ENCODE measurements around the gene SAMD4A. TPM values are rescaled to one million over a fixed set of nuclear protein-coding genes. Genes with fewer than 3 reads are reported as not detected.

Gene SAMD4A
- total RNA-seq, 1 donor from 2014 or later: 66.0 TPM

DNA sequence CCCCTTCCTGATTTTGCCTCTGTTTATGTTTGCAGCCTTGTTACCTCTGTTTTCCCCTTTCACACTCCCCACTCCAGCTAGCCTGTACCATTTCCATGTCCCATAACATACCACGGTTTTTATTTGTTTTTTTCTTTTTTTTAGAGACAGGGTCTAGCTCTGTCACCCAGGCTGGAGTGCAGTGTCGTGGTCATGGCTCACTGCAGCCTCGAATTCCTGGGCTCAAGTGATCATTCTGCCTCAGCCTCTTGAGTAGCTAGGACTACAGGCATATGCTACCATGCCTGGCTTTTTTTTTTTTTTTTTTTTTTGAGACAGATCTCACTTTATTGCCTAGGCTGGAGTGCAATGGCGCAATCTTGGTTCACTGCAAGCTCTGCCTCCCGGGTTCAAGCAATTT lies 18.4 kb upstream of the SAMD4A start:
- Histone ChIP-seq H3K9me3 (no peaks in the 10 kb centered on the region), H3K4me1 (no peaks in the 10 kb centered on the region), H3K27ac (no peak overlapping the region), H3K27me3 (no peaks in the 10 kb centered on the region), H3K4me3 (no peak overlapping the region), H3K36me3 (no peaks in the 10 kb centered on the region)
- intact Hi-C loops (cut with DNase I): no loop called here
- TF ChIP-seq, protein P1, sequence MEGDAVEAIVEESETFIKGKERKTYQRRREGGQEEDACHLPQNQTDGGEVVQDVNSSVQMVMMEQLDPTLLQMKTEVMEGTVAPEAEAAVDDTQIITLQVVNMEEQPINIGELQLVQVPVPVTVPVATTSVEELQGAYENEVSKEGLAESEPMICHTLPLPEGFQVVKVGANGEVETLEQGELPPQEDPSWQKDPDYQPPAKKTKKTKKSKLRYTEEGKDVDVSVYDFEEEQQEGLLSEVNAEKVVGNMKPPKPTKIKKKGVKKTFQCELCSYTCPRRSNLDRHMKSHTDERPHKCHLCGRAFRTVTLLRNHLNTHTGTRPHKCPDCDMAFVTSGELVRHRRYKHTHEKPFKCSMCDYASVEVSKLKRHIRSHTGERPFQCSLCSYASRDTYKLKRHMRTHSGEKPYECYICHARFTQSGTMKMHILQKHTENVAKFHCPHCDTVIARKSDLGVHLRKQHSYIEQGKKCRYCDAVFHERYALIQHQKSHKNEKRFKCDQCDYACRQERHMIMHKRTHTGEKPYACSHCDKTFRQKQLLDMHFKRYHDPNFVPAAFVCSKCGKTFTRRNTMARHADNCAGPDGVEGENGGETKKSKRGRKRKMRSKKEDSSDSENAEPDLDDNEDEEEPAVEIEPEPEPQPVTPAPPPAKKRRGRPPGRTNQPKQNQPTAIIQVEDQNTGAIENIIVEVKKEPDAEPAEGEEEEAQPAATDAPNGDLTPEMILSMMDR (IDR thresholded peaks at IDR 0.05): no peak
- no peak for DNase-seq (ENCODE audit: low spot score in 2 of 2)

DNA sequence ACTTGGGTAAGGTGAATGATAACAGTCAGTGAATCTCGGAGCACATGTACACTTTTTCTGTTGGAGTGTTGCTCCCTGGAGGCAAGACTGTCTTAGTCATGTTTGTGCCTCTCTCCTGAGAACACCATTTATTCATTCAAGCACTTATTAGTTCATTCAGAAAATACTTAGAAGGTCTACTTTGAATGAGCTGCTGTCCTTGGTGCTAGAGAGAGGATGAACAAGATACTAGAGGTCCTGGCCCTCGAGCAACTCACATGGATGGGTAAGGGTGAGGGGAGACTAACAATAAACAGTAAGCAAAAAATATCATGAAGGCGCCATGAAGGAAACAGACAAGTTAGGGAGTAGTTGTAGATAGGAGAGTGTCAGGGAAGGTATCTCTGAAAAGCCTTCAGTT lies 17.1 kb upstream of the SAMD4A start:
- H3K4me1 ChIP-seq: no peaks in the 10 kb centered on the region
- H3K4me3 ChIP-seq: no peak overlapping the region
- intact Hi-C loops (cut with DNase I): no loop called here
- H3K36me3 ChIP-seq: no peaks in the 10 kb centered on the region
- no peaks in the 10 kb centered on the region for H3K9me3 ChIP-seq
- no peak overlapping the region for H3K27ac ChIP-seq
- DNase-seq (ENCODE audit: low spot score in 2 of 2): no peak
- TF ChIP-seq, protein P1 (IDR thresholded peaks at IDR 0.05): no peak
- no peaks in the 10 kb centered on the region for H3K27me3 ChIP-seq

DNA sequence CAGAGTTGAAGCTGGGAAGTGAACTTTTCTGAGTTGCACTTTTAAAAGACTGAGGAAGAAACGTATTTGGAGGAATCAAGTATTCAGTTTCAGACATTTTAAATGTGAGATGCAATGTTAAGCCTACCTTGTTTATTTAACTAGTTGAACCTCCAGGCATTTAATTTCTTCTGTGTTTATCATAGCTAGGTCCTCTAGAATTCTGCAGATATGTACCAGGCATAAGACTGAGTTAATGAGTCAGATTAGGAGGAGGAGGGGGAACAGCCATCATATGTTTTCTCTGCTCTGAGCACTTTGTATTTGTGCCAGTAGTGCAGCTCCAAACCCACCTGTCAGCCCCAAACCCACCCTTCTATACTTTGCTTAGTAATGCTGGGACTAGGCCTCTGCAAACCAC lies 16.4 kb upstream of the SAMD4A start:
- DNase-seq (ENCODE audit: low spot score in 2 of 2): no peak
- H3K36me3 ChIP-seq: no peaks in the 10 kb centered on the region
- H3K9me3 ChIP-seq: no peaks in the 10 kb centered on the region
- H3K4me3 ChIP-seq: no peak overlapping the region
- no peaks in the 10 kb centered on the region for H3K4me1 ChIP-seq
- H3K27ac ChIP-seq: no peak overlapping the region
- intact Hi-C loops (cut with DNase I): no loop called here
- TF ChIP-seq, protein P1 (IDR thresholded peaks at IDR 0.05): no peak
- no peaks in the 10 kb centered on the region for H3K27me3 ChIP-seq

DNA sequence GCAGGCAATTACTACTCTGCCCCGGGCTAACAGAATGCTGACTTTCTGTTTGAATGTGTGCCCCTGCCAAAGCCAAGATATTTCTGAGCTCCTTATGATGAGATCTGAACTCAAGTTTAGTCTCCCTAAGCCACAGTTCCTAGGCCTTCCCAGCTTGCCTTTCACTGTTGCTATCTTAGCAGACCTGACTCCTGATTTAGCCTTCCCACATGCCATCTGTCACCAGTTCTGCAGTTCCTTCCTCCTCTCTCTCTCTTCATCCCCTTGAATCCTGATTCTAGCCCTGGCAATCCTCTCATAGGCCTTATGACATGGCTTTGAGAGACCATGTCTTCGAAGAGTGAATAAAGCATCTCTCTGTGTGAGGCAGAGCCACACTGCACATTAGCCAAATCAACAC lies 12.5 kb upstream of the SAMD4A start:
- TF ChIP-seq, protein P1 (IDR thresholded peaks at IDR 0.05): no peak
- Histone ChIP-seq H3K36me3 (no peaks in the 10 kb centered on the region), H3K9me3 (no peaks in the 10 kb centered on the region), H3K27ac (no peak overlapping the region), H3K4me3 (no peak overlapping the region), H3K4me1 (no peaks in the 10 kb centered on the region), H3K27me3 (no peaks in the 10 kb centered on the region)
- intact Hi-C loops (cut with DNase I): no loop called here
- no peak for DNase-seq (ENCODE audit: low spot score in 2 of 2)

DNA sequence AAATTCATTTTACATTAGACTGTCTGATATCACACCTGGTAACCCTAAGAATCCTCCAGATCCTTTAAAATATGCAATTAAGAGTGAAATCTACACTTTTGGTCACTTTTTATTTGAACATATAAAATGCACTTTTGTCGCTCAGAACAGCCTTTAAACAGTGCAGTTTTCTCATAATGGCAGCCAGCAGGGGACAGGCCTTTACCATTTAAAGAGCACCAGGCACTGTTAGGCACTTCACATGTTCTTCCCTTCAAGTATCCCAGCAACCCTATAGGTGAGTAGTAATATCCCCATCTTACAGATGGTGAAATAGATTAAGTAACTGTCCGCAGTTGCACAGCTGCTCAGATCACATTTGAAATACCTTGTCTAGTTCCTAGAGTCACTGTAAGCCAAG lies 11.3 kb upstream of the SAMD4A start:
- Histone ChIP-seq H3K27ac (no peak overlapping the region), H3K36me3 (no peaks in the 10 kb centered on the region), H3K9me3 (no peaks in the 10 kb centered on the region), H3K27me3 (no peaks in the 10 kb centered on the region), H3K4me3 (no peak overlapping the region), H3K4me1 (no peaks in the 10 kb centered on the region)
- TF ChIP-seq, protein P1 (IDR thresholded peaks at IDR 0.05): no peak
- DNase-seq (ENCODE audit: low spot score in 2 of 2): no peak
- intact Hi-C loops (cut with DNase I): no loop called here

DNA sequence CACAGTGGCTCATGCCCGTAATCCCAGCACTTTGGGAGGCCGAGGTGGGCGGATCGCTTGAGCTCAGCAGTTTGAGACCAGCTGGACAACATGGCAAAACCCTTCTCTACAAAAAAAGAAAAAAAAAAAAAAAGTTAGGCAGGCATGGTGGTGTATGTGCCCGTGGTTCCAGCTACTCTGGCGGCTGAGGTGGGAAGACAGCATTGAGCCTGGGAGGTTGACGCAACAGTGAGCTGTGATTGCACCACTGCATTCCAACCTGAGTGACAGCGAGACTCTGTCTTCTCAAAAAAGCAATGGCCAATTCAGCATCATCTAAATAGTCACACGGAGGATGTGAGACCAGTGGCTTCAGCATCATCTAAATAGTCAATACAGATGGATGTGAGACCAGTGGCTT lies 10.4 kb upstream of the SAMD4A start:
- TF ChIP-seq, protein P1 (IDR thresholded peaks at IDR 0.05): no peak
- intact Hi-C loops (cut with DNase I): no loop called here
- no peak for DNase-seq (ENCODE audit: low spot score in 2 of 2)

More for the DNA sequence above, 10.4 kb upstream of the SAMD4A start:
- Histone ChIP-seq H3K4me1 (no peaks in the 10 kb centered on the region), H3K27ac (no peak overlapping the region), H3K4me3 (no peak overlapping the region), H3K36me3 (no peaks in the 10 kb centered on the region), H3K27me3 (no peaks in the 10 kb centered on the region), H3K9me3 (no peaks in the 10 kb centered on the region)
